DLD1 (cell line): Measurements from ENCODE around the gene IPO11.

Experiments
- in situ Hi-C: cut with HindIII; loops from 2 replicates; pipeline ENCODE4 v1.10.0; 2017; ENCODE audit warnings: low sequenced_read_pairs

Gene IPO11

GRCh38 chr5:62432621-62433064 lies 20.1 kb downstream of the IPO11 start:
- in situ Hi-C loops, result no loop called here

DNA sequence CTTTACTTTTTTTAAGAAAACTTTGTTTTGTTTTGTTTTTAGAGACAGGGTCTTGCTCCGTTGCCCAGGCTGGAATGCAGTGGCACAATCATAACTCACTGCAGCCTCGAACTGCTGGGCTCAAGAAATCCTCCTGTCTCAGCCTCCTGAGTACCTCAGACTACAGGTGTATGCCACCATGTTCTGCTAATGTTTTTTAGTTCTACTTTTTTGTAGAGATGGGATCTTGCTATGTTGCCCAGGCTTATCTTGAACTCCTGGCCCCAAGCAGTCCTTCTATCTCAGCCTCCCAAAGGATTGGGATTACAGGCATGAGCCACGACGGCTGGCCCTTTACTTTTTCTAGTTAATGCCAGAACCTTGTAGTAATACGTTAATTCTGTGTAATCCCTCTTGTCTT lies 36.0 kb downstream of the IPO11 start:
- in situ Hi-C loops, result no loop called here

DNA sequence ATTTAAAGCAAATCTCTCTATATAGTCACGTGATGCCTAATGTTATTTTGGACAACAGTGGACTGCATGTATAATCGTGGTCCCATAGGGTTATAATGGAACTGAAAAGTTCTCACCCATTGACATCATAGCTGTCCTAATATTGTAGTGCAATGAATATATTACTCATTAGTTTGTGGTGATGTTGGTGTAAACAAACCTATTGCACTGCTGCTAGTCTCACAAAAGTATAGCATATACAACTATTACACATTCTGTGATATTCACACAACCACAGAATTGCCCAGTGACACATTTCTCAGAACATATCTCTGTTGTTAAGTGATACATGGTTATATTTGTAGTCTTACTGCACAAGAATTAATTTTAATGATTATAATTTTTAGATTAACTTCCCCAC lies 37.7 kb downstream of the IPO11 start:
- in situ Hi-C loops, result no loop called here

DNA sequence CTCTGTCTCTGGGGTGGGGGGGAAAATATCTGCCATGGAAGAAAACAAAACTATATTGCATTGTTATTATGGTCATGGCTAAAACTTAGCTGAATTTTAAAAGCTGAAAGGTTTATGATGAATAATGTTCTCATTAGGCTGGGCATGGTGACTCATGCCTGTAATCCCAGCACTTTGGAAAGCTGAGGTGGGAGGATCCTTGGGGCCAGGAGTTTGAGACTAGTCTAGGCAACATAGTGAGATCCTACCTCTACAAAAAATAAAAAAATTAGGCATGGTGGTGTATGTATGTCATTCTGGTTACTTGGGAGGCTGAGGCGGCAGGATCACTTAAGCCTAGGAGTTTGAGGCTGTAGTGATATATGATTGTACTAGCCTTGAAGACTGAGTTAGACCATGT lies 44.5 kb downstream of the IPO11 start:
- in situ Hi-C loops, result no loop called here

DNA sequence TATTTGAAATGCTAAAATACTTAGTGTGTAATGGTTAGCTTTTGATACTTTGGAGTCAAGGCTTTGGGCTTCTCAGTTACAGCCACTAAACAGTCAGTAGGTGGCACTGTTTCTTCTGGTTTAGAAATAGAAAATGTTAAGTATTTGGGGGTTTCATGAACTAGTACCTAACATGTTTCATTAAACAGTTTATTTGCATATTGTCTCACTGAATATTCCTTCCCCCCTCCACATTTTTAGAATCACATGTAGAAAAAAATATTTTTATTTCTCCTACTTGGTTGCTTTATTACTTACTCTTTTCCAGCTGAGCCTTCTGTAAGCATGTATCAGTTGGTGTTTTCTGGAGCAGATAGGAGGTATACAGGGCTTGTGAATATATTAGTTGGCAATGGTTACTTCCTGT lies 48.0 kb downstream of the IPO11 start:
- in situ Hi-C loops, result loop anchor here (10.0 kb wide), 1 partner anchor 324 kb away; no protein-coding TSS in a partner anchor

DNA sequence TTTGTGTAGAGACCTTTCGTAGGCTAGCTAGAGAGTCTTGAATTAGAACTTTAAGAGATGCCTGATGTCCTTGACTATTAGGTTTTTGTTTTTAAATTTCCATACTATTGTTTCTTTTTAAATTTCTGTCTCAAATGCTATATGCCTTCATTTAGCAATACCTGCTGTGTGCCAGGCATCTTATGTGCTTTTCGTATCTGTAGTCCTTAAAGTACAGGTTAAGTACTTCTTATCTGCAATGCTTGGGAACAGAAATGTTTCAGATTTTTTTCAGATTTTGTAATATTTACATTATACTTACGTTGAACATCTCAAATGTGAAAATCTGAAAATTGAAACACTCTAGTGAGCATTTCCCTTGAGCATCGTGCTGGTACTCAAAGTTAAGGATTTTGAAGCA lies 49.0 kb downstream of the IPO11 start:
- in situ Hi-C loops, result loop anchor here (10.0 kb wide), 1 partner anchor 323 kb away; no protein-coding TSS in a partner anchor

DNA sequence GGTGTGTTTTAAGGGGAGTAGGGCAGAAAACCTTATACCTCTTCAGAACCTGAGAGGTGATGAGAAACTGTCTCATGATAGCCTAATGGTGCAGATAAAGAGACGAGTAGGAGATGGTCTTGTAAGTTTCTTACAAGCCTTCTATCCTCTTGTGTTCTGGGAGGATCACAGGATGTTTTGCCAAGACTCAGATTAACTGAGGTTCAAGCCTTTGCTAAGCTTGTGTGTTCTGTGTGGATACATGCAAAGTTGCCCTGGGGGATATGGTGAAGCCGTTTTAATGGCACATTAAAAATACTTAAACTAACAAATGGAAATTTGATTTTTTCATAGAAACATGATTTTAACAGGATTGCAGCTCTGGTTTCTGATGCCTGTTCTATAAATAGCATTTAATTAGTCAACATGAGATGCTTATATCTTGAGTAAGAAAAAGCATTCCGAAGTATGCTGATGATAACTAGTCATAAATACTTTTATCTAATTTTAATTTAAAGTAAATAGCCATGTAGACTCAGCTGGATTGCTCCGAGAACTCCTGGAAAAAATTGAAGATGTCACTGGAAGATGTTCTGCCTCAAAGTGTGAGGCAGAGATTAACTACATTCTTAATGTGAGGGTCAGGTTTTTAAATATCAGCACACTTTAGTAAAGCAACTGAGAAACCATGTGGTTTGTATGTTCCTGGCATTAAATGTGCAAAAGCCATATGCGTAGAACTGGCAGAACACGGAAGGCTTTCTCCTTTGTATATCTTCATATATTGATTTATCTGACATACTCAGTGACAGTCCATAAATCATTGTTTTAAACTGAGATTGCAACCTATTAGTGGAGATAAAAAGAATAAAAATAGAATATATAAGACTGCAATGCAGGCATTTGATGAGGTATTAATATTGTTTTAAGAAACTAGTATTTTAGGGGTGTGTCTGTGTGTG lies 53.7 kb downstream of the IPO11 start:
- in situ Hi-C loops, result loop anchor here (10.0 kb wide), 1 partner anchor 319 kb away; no protein-coding TSS in a partner anchor

DNA sequence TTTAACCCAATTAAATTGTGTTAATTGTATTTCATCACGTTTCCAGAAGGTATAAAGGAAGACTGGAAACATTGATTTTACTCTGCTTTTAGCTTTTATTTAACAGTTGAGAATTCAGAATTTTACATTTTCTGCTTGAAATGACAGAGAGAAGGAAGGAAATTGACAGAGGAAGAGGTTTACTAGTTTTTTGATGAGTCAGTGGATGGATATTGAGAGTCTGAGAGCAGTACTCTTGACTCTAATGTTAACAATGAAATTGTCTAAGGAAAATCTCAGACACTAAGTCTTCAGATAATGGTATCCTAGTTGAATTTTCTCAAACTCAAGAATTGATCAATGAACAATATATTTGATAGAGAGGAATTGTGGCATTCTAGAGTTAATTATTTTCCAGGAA lies 60.6 kb downstream of the IPO11 start:
- in situ Hi-C loops, result no loop called here

GRCh38 chr5:62475072-62475471 lies 62.5 kb downstream of the IPO11 start:
- in situ Hi-C loops, result no loop called here

GRCh38 chr5:62477801-62478200 lies 65.2 kb downstream of the IPO11 start:
- in situ Hi-C loops, result no loop called here

GRCh38 chr5:62483556-62483955 lies 71.0 kb downstream of the IPO11 start:
- in situ Hi-C loops, result no loop called here

GRCh38 chr5:62486672-62487071 lies 74.1 kb downstream of the IPO11 start:
- in situ Hi-C loops, result no loop called here

- in situ Hi-C loops, result no loop called here
These were observed 76.0 kb downstream of the IPO11 start for GRCh38 chr5:62488531-62488930.

- in situ Hi-C loops, result no loop called here
These were observed 76.9 kb downstream of the IPO11 start for GRCh38 chr5:62489471-62489870.

GRCh38 chr5:62494772-62495171 lies 82.2 kb downstream of the IPO11 start:
- in situ Hi-C loops, result no loop called here

- in situ Hi-C loops, result no loop called here
These were observed 84.3 kb downstream of the IPO11 start for GRCh38 chr5:62496876-62497275.

- in situ Hi-C loops, result no loop called here
These were observed 86.4 kb downstream of the IPO11 start for GRCh38 chr5:62498961-62499360.

DNA sequence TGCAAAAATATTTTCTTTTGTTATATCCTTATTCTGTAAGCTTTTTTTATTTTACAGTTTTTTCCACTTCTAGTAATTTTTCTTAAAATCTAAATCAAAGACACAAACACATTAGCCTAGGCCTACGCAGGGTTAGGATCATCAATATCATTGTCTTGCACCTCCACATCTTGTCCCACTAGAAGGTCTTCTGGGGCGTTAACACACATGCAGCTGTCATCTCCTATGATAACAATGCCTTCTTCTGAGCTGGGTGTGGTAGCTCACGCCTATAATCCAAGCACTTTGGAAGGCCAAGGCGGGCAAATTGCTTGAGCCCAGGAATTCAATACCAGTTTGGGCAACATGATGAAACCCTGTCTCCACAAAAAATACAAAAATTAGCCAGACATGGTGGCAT lies 87.2 kb downstream of the IPO11 start:
- in situ Hi-C loops, result no loop called here

DNA sequence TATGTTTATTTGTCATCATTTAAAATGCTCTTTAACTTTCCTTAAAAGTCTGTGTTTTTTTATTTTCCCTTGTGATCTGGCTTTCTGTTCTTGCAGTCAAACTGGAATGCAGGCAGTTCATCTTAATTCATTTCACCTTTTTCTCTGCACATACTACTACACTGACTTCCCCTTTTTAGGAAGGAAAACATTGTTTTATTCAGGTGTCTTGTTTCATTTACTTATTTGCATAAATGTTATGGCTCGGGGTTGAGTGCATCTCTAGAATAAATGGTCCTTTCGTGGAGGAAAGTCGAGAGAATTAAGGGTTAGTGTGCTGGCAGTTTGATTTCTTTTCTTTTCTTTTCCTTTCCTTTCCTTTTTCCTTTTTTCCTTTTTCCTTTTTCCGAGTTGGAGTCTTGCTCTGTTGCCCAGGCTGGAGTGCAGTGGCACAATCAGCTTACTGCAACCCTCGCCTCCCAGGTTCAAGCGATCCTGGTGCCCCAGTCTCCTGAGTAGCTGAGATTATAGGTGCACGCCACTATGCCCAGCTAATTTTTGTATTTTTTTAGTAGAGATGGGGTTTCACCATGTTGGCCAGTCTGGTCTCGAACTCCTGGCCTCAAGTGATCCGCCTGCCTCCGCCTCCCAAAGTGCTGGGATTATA lies 90.0 kb downstream of the IPO11 start:
- in situ Hi-C loops, result no loop called here

GRCh38 chr5:62504129-62504528 lies 91.6 kb downstream of the IPO11 start:
- in situ Hi-C loops, result no loop called here

DNA sequence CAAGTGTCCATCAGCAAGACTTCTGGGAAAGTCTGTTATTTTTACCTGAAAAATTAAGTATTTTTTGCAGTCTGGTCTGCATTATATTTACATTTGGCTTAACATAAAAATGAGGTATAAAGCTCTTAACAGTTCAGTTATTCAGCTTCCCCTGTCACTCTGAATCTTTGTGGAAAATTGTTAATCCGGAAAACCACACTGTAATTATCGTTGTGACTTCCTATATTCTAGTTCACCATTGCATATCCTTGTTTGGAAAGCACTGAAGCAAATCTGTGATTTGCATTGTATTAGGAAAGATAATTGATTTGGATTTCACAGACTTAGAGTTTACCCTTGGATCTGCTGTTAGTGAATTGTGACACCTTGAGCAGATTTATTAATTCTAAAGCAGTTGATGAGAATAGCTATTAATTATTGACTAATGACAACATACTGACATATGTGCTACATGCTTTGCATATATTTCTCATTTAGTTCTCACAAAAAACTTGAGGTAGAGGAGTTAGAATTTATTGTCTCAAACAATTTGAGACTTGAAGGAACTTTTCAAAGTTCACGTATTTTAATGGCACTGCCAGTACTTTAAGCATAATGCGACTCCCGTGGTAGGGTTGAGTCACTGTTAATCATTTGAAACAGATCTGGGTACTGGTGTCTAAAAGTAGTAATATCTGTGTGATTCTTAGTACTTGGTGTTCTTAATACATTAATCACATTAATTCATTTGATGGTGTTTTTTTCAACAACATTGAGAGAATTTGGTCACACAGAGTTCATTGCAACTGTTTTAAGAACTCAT lies 94.3 kb downstream of the IPO11 start:
- in situ Hi-C loops, result no loop called here
